HG02981 (cell line): Measurements from ENCODE around the gene NCBP1.
"Not testable (repeated sequence)": the region's sequence is repeated elsewhere in the genome, so short reads cannot be mapped to it uniquely, and the experiment has no call there.

ENCODE experiments used
- ATAC-seq: cut with Tn5 transposase; IDR thresholded peaks from one replicate; pipeline ENCODE4 v1.9.1; 2021; ENCODE audit warnings: mild to moderate bottlenecking, moderate library complexity; ENCODE audit not compliant: unreplicated experiment

The NCBP1 gene

DNA sequence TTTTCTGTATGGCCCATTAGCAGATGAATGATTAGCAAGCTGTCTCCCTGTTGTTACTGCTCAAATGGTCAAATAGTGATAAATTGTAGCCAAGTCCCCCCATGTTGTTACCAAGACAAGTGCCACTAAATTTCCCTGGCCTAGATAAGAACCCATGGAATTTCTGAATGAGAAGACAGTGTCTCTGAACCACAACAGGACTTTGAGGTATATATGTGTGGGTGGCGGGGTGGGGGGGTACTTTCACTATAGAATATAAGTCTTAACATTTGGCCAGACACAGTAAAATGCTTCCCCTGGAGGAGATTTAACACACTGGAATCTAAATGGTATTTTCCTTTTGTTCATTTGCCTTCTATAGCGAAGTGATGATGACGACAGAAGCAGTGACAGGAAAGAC, 34.9 kb downstream of the NCBP1 start:
- ATAC-seq, result no peak

DNA sequence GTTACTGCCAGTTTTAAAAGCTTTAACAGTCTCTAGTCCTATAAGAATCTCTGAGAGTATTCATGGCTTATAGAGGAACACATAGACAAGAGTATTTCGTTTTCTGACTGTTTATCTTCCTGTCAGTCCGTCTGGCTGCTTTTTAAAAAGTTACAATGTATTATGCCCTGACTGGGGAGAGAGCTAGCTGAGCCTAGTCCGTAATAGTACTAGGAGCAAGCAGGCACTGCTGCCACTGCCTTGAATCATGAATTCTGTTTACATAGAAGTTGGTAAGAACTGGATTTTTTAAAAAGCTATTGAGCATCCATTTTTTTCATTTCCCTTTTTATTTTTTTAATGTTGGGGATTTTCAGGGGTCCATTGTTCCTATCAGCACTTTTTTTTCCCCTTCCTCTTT, 37.0 kb downstream of the NCBP1 start:
- ATAC-seq, result no peak

DNA sequence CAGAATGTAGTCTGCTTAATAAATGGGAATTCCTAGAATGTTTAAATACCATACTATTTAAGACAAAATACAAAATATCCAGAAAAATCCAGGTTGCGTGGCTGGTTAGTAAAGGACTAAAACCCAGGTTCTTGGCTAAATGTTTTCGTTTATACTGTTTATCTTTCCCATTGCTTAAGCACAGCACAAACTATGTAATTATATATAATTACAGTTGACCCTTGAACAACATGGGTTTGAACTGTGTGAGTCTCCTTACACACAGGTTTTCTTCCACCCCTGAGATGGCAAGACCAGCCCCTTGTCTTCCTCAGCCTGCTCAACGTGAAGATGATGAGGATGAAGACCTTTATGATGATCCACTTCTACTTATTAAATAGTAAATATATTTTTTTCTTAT, 38.8 kb downstream of the NCBP1 start:
- no peak for ATAC-seq

DNA sequence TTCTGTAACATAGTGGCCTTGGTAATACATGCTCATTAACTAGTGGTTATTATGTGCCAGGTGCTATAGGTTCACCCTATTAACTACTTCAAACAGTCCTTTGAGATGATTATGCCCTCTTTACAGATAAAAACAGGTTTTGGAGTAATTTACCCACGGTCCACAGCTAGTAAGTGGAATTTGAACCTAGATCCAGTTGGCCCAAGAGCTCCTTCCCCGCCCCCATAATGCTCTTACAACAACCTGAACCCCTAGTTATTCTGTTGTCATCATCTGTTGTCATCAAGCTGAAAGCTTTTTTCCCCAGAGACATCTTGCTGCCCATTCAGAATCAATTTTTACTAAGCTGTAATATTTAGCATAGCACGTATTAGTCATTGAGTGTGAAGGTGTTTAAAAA, 40.3 kb downstream of the NCBP1 start:
- ATAC-seq, result no peak

DNA sequence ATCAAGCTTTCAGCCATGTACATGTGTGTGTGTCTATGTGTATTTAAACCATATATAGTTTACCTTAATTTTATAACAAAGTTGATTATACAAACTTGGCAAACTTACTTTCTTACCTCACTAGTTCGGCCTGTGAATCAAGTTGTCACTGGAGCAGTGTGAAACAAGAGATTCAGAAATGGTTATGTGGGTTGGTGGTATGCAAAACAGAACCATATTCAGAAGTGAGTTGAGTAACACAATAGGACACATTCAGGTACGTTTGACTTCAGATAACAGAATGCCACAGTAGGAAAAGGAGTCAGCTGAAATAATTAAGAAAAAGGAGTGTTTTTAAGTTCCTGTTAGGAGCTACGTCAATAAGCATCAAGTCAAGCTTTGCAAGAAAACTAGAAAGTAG, 42.0 kb downstream of the NCBP1 start:
- peak; percentile 53 for ATAC-seq

DNA sequence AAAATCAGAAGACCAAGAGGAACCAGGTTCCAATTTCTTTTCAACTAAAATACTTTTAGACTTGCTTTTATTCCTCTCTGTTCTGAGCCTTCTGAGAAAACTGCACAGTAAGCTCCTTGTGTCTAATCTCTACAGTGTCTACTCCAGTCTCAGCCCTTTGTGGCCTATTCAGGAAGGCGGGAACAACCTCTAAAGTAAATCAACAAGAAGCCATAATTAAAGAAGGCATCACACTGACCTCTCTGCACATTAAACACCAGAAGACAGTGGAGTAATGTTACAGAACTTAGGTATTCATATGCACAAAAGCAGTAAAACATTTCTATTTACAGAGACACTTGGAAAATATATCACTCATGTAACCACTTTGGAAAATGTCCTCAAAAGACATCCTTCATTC, 48.6 kb downstream of the NCBP1 start:
- no peak for ATAC-seq

DNA sequence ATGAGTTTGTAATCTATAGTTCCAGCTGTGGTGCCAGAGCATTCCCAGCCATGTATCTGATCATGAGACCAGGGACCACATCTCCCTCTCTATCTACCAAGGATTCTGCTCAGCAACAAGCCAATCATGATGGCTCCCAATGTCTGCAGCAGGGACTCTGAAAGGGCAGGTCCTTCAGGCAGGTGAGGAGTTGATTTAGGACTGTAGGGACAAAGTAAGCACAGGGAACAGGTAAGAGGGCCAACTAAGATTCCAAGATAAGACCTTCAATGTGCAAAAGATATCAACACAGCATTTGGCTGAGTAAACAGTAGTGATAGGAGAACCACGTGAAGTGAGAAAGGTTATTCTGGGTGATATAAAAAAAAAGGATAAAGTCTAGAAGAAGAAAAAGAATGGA, 55.0 kb downstream of the NCBP1 start:
- ATAC-seq, result no peak

DNA sequence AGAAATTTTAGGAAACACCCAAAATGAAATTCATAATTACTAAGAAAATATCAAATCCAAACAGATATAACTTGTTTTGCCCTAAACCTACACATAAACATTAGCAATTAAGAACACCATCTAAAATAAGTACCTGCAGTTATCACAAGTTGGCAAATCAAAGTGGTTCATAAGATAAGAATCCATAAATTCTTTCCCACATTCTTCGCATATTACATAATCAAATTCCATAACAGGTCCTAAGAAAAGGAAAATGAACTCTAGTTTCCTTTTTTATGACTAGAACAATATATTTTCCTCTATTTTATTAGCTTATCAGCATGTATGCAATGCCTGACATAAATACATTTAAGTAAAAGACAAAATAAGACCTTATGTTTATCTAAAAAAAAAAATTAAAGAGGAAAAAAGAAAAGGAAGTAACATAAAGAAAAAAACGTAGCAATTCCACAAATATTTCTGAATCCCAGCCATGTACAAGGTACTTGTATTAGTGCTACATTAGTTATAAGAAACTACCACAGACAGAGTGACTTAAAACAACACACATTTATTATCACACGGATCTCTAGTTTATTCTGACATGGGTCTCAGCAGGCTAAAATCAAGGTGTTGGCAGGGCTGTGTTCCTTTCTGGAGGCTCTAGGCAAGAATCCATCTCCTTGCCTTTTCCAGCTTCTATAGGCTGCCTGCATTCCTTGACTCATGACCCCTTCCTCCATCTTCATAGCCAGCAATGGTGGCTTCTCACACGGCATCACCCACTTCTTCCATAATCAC, 56.0 kb downstream of the NCBP1 start:
- no peak for ATAC-seq

DNA sequence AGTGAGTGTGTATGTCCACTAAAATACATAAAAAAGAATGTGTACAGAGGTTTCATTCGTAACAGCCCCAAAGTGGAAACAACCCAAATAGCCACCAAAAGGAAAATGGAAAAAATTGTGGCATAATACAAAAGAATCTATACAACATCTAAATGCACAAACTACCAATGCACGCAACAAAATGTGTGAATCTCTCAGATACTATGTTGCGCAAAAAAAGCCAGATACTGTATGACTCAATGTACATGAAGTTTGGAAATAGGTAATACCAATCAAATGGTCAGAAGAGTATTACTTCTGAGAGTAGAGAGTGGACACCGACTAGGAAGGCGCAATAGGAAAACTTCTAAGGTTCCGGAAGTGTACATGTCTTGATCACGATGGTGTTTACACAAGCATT, 61.1 kb downstream of the NCBP1 start:
- ATAC-seq, result no peak

DNA sequence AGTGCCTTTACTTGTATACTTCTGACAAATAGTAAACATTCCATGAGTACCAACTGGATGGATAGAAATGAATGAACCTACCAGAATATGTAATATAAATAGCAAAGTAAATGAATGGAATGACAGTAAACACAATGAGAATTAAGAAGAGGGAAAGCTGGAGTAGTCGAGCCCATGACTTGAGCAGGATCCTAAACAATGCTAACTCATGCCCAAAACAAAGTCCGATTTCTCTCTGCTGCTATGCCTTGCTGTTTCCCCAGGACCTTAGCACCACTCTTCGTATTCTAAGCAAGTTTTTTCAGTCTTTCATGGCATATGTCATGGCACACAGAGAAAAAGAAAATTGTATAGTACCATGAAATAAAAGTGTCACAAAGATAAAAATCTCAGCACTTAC, 61.8 kb downstream of the NCBP1 start:
- ATAC-seq, result no peak

DNA sequence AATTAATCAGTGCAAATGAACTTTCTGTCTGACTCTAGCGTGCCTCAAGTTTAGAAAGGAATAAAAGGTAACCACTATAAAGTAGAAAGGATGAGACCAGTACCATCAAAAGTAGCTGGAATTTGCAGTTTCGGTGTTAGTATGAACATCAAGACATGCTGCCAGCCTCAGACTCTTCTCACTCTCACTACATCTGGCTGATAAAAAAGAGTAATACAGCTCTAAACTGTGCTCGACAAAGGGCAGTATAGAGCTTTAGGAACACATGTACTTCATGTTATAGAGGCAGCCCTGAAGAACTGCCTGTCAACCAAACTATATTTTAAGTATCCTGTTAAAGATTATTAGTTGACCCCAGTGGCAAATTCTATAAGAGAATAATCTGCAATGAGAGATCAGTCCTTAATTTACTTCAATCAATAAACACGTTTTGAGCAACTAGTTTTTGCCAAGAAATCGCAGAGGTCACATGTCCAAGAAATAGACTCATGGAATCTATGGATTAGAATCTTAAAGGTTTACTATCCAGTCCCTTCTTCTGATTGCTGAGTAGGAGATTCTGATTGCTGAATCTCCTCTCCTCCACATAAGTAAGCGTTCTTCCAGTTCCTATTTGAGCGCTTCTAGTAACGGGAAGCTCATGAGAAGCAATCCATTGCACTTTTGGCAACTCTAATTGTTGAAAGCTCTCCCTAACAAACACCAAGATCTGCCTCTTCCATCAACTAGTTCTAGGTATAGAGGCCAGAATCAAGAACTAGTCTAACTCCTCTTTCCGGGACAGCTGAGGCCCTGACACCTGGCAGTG, 62.6 kb downstream of the NCBP1 start:
- no peak for ATAC-seq

DNA sequence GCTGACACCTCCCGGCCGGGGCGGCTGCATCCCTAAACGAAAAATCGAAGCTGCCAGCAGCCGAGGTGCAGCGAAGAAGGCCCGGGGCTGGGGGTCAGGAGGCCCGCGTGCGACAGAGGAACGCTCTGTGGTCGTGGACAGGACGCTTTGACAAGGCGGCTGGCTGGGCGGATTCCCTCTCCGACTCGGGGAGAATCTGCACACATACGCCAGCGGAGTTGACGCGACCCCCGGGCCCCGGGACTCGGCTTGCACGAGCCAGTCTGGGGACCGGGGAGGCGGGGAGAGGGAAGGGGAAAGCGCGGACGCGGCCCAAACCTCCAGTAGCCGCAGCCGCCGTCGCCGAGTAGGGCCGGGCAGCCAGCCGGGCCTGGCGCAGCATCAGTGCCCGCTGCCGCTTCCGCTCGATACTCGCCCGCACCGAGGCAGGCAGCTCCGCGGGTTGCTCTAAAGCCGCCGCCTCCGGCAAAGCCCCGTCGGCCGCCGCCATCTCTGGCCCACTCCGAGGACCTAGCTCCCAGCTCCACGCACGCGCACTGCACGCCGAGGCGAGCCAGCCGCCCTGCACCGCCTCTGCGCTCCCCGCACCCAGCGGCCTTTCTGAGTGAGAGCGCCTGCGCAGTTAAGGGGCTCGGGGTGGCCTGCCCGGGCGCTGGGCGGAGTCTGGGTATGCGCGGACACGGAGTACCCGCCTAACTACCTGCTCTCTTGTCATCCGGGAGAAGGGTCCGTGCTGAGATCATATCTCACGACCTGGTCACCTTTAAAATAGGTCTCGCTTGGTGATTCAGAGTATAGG, 63.4 kb downstream of the NCBP1 start, which contains the start of gene XPA:
TSS of gene XPA (minus strand) at position 538 of the 799 bp plus-strand sequence. CDS start at position 490, 48 bp downstream.
- ATAC-seq, result peak; percentile 88

DNA sequence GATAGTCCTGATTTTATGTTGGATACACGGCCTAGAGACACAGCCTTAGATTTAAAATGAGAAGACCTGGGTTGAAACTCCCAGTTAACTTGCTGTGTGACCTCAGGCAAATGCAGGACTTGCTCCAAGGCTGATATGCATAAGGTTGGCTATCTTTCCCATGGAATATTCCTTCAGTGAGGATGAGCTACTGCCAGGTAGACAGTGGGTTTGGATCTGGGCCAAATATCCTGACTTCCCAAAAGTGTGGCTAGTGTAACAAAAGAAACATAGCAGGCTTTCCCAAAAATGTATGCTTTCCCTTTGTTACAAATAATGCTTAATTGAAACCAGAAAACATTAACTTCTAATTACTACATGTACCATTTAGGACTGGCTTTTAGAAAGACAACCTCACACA, 64.2 kb downstream of the NCBP1 start:
- no peak for ATAC-seq

DNA sequence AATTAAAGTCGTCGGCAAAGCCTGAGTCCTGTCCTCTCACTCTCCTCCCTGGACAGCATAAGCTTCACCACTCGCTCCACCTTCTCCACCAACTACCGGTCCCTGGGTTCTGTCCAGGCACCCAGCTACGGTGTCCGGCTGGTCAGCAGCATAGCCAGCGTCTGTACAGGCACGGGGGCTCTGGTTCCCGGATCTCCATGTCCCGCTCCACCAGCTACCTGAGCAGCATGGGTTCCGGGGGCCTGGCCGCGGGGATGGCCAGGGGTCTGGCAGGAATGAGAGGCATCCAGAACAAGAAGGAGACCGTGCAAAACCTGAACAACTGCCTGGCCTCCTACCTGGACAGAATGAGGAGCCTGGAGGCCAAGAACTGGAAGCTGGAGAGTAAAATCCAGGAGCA, 65.2 kb downstream of the NCBP1 start:
- no peak for ATAC-seq

DNA sequence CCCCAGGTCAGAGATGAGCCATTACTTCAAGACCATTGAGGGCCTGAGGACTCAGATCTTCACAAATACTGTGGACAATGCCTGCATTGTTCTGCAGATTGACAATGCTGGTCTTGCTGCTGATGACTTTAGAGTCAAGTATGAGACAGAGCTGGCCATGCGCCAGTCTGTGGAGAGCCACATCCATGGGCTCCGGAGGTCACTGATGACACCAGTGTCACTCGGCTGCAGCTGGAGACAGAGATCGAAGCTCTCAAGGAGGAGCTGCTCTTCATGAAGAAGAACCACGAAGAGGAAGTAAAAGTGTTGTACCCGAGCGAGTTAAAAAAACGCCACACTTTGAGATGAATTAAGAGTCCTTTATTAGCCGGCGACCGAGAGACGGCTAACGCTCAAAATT, 65.7 kb downstream of the NCBP1 start:
- not testable (repeated sequence) for ATAC-seq

DNA sequence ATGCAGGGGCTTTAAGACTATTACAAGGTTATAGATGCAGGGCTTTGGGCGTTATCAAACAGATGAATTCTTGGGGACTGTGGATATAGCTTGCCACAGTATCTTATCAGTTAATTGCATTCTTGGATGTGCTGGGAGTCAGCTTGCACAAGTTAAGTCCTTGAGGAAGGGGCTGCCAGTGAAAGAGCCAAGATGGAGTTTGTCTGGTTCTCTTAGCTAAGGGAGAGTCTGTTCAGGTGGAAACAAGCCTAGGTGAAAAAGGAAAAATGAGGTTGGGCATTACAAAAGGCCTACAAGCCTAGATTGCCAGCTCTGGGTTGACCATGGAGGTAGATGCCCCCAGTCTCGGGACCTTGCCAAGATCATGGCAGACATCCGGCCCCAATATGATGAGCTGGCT, 66.2 kb downstream of the NCBP1 start:
- not testable (repeated sequence) for ATAC-seq

DNA sequence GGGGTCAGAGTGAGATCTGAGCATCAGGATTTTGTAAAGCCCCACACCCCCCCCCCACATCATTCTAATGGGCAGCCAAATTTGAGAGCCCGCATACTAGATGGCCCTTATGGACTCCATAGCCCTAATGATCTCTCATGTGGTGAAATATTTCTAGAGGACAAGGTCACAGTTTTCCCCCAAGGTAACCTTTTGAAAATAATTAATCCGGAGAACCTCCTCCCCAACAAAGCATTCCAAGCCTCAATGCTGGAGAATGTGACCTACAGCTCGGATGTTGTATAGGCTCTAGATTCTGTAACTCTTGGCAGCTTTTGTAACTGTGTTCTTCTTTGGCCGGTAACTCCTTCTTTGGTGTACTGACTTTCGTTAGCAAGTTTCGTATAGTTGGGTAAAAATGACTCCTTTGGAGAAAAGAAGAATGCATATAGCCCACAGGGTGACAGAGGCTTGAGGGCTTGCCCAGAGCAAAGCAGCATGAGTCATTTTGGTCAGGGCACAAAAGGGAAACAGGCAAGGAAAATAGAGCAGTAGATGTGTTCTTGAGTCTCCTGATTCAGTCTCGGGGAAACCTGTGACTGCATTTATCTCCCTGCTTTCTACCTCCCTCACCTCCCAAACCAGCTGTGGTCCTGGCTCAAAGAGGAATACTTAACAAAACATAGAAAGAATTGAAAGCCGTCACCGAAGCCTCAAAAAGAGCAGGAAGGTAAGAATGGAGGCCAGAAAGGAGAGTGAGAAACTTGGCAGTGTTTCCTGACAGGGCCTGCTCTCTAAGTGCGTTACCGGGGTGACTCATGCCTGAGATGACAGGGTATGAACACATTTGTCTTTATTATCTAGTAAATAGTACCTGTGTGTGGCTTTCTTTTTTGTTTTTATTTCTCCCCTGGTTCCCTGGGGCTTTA, 70.1 kb downstream of the NCBP1 start:
- ATAC-seq, result no peak

DNA sequence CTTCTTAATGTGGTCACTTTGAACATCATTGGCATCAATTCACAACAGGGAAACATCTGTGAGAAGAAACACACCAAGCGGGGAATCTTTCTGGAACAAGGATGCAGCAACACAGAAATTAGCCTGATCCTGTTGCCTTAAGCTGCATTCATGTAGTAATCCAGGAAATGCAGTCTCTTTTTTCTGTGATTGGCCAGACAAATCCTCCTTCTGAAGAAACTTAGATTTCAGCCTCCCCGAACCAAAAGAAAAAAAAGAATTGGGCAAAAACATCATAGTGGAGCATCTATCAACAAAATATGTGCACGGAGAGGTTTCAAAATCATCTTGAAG, 70.7 kb downstream of the NCBP1 start:
- ATAC-seq, result no peak

DNA sequence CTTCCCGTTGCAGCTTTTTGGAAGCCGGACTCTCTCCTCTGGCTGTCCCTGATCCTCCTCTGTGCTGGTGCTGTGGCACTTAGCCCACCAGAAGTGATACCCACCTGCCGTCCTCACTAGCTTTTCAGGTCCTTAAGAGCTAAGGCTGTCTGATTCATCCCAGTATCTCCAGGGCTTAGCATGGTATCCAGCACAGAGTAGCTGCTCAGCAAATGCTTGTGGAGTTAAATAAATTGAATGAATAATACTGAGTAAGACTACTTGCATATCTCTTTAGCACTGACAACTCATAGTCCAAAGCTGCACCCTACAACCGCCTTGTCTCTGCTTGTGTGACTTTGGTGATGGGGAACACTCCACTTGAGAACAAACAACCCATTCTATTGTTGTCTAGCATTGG, 71.2 kb downstream of the NCBP1 start:
- no peak for ATAC-seq

DNA sequence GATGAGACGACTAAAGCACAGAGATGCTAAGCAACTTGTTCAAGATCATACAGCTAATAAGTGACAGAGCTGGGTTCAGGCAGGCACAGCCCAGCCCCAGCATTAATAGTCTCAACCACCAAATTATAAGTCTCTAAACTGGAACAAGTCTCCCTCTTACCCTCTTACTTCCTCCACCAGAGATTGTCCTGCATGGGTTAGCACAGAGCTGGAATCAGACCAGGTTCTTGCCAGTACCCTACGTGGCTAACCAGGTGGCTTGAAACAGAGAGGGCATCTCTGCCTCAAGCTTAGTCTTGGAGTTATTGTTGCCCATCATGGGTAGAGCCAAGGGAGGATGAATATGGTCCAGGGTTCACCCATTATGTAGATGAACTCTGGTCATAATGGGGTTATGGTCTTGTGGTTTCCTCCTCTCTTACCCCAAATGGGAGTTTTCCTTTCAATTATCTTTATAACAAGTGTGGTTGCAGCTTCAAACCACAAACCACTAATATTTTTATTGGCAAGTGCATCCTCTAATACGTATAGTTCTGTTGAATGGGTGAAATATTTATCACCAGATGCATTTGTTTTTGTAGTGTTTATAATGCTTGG, 71.8 kb downstream of the NCBP1 start:
- ATAC-seq, result no peak
